HG03064 (cell line): Measurements from ENCODE around the gene NFS1.
"Not testable (repeated sequence)": the region's sequence is repeated elsewhere in the genome, so short reads cannot be mapped to it uniquely, and the experiment has no call there.

Experiments
- ATAC-seq: cut with Tn5 transposase; IDR thresholded peaks from one replicate; pipeline ENCODE4 v1.9.1; 2021; ENCODE audit warnings: low read depth; ENCODE audit not compliant: unreplicated experiment

NFS1 gene

GRCh38 chr20:35710039-35710438 lies 10.9 kb upstream of the NFS1 start:
- no peak for ATAC-seq

DNA sequence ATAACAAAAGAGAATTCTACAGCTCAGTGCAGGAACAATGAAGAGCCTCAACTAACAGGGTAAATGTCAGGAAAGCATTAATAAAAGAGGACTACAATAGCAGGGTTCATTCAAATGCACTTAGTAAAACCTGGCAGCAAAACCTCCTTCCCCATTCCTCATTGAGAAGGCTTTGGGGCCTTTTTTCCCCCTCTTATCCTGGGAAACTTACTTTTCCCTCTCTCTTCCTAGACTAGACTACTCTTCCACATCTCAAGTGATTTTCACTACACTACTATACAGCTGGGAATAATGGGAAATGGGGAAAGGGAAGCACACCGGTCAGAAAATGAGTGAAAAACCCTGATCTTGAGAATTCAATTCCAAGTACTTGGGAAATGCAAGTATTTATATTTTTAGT lies 10.1 kb upstream of the NFS1 start:
- ATAC-seq, result no peak

DNA sequence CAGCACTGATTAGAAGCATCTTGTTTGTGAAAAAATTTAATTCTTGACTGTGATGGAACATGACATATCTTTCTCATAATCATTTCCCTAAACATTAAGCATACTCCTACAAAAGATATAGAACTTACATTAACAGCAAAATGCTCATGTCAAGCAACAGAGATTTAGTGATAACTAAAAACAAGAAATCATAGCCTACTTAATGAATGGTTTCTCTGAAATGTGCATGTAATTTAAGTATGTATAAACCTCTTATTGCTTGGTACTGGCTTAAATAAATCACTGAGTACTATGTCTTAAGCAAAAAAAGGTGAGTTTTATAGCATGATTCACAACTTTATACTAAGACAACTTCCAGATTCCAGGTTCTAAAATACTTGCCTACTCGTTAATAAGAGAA lies 9.3 kb upstream of the NFS1 start:
- no peak for ATAC-seq

GRCh38 chr20:35706591-35707529 lies 7.7 kb upstream of the NFS1 start:
- ATAC-seq, result not testable (repeated sequence)

DNA sequence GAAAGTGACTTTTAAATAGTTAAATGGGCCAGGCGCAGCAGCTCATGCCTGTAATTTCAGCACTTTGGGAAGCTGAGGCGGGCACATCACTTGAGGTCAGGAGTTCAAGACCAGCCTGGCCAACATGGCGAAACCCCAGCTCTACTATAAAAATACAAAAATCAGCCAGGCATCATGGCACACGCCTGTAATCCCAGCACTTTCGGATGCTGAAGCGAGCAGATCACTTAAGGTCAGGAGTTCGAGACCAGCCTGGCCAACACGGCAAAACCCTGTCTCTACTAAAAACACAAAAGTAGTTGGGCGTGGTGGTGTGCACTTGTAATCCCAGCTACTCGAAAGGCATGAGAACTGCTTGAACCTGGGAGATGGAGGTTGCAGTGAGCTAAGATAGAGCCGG lies 6.7 kb upstream of the NFS1 start:
- ATAC-seq, result not testable (repeated sequence)

- no peak for ATAC-seq
These were observed 5.5 kb upstream of the NFS1 start for GRCh38 chr20:35704514-35705261.

DNA sequence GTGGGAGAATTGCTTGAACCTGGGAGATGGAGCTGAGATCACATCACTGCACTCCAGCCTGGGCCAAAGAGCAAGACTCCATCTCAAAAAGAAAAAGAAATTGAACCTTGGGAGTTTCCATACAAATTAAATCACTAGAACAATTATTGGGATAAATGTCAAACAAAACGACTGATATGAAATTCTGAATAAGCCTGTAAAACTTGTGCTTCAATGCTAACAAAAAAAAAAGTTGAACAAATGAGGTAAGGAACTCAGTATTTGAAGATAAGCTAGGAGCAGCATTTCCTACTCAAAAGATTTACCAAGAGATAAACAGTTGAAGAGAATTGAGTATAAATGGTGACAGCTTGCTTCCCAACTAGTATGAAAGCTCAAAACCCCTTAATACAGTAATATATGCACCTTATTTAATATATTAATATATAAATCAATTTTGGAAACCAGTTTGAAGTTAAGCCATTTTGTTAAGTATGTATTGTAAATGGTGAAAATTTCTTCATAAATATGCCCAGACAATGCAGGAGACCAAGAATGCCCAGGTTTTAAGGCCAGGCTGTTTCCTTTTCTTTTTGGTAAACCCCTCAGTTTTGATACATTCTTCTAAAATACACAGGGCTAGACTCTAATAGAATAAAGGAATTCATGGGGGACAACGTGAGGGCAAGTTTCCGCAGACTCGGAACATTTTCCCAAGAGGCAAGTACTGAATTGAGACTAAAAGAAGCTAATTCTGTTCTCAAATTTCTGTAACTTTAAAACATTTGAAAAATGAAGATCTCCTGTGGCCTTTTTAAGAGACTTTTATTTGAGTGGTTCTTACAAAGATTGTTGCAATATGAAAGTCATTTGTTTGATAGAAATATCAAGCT lies 3.9 kb upstream of the NFS1 start:
- ATAC-seq, result no peak

GRCh38 chr20:35702051-35702823 lies 3.1 kb upstream of the NFS1 start:
- ATAC-seq, result no peak

- ATAC-seq, result no peak
These were observed 1.5 kb upstream of the NFS1 start for GRCh38 chr20:35700625-35701148.

DNA sequence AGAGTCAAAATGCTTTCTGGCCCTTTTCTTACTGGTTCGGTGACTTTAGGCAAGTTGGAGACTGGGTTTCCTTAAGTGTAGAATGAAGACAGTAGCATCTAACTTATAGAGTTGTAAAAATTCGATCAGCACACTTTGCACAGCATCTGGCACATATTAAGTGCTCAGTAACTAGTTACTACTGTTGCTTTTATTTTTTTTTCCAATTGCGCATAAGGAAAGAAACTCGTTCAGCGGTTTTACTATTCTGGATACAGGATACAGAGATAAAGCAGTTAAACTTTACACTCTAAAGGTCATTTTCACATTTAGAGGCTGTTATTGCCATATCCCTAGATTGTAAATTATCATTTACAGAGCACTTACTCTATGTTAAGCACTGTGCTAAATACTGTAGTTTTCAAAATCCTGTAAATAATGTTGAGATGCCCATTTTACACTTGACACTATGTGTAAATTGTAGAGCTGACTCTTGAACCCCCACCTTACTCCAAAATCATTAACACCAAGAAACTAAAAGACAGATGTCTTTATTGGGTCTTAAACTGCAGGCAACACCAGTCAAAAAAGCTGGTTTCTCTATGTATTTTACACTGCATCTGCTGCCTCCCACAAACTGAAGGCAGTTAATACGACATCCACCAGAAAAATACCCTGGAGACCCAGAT lies 939 bp upstream of the NFS1 start:
- ATAC-seq, result no peak

DNA sequence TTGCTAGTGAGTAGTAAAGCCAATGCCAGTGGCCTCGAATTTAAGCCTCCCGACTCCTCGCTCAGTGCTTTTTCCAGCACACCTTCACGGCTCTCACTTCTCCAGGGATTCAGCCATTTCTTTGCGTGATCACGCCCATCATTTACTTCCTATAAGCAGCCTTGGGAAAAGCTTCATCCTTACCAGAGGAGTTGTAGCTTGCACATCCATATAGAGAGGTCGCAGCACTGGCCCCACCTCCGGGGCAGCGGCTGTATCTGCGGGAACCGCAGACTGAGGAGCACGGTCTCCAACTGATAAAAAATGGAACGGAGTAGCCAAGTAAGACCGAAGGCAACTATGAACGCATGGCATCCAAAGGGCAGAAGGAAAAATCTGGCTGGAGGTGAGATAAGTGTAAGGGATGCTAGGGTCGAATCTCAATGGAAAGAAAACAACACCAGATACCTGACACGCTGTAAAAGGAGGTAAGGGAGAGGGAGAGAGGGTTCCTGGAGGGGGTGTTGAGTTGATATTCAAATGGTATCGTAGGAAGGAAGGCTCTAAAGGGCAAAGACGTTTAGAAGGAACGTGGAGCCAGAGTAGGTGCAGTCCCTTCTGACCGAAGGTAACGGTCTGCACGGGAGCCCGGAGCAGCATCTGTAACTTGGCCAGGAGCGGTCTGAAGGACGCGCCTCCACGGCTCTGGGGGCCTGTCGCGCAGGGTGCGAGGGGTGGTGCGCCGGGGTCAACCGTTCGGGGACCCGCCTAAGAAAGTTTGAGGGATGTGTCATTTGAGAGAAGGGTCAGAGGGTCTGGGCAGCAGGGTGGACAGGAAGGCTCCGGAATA lies 640 bp downstream of the NFS1 start:
- peak; percentile 23 for ATAC-seq

GRCh38 chr20:35697696-35698297 lies 1.4 kb downstream of the NFS1 start:
- no peak for ATAC-seq

GRCh38 chr20:35695978-35696377 lies 3.2 kb downstream of the NFS1 start:
- ATAC-seq, result no peak

- ATAC-seq, result no peak
These were observed 3.9 kb downstream of the NFS1 start for GRCh38 chr20:35695245-35695749.

DNA sequence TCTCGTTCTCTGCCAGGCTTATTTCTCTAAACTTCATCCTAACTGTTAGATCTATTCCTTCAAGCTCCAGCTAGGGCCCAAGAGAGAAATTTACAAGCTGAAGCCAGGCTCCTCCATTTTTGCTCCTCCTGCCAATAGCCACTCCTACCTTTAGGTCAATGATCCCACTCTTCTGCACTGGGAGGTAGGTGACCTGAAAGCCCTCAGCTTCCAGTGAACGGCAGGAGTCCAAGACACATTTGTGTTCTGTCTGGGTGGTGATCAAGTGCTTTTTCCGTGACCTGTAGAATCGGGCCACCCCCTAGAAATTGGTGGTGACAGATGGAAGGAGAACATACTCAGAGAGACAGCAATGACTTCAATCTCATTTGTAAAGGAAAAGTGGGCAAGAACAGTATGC lies 8.9 kb downstream of the NFS1 start:
- no peak for ATAC-seq

DNA sequence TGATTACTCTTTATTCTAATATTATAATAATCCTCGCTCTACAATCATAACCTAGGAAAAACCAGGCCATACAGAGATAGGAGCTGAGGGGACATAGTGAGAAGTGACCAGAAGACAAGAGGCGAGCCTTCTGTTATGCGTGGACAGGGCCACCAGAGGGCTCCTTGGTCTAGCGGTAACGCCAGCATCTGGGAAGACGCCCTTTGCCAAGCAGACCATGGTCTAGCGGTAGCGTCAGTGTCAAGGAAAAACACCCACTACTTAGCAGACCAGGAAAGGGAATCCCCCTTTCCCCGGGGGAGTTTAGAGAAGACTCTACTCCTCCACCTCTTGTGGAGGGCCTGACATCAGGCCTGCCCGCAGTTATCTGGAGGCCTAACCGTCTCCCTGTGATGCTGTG lies 12.3 kb downstream of the NFS1 start:
- not testable (repeated sequence) for ATAC-seq

GRCh38 chr20:35685368-35685767 lies 13.8 kb downstream of the NFS1 start:
- ATAC-seq, result not testable (repeated sequence)

DNA sequence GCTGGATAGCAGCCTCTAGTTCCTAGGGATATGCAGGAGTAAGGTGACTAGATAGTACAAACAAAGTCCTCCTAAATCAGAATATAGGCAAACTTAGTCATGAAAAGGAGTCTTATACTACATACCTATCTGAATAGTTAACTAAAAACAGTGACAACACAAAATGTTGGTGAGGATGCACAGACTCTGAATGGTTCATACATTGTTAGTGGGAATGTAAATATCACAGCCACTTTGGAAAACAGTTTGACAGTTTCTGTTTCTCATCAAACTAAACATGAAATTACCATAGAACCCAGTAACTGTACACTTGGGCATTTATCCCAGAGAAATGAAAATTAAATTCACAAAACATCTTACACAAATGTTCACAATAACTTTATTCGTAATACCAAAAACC lies 17.2 kb downstream of the NFS1 start:
- ATAC-seq, result no peak
